ENCODE results near the gene MCM5. TPM values are rescaled to one million over a fixed set of nuclear protein-coding genes. Genes with fewer than 3 reads are reported as not detected.
"Not testable (repeated sequence)": the region's sequence is repeated elsewhere in the genome, so short reads cannot be mapped to it uniquely, and the experiment has no call there.

Gene MCM5
- polyA plus RNA-seq, 1 donor = 26.2 TPM

- DNase-seq (ENCODE audit: low read depth) = no peak
Observed at GRCh38 chr22:35452351-35452781, 52.4 kb downstream of the MCM5 start.

GRCh38 chr22:35452810-35453743, 53.1 kb downstream of the MCM5 start:
- no peak for DNase-seq (ENCODE audit: low read depth)

- DNase-seq (ENCODE audit: low read depth) = no peak
Observed at GRCh38 chr22:35454416-35455054, 54.6 kb downstream of the MCM5 start.

GRCh38 chr22:35455529-35455928, 55.6 kb downstream of the MCM5 start:
- no peak for DNase-seq (ENCODE audit: low read depth)

- DNase-seq (ENCODE audit: low read depth) = no peak
Observed at GRCh38 chr22:35456757-35457156, 56.8 kb downstream of the MCM5 start.

- DNase-seq (ENCODE audit: low read depth) = no peak
Observed at GRCh38 chr22:35457729-35458546, 58.0 kb downstream of the MCM5 start.

- DNase-seq (ENCODE audit: low read depth) = no peak
Observed at GRCh38 chr22:35458547-35459422, 58.8 kb downstream of the MCM5 start.

- no peak for DNase-seq (ENCODE audit: low read depth)
Observed at GRCh38 chr22:35459423-35459894, 59.5 kb downstream of the MCM5 start.

- DNase-seq (ENCODE audit: low read depth) = not testable (repeated sequence)
Observed at GRCh38 chr22:35459976-35460375, 60.0 kb downstream of the MCM5 start.

- no peak for DNase-seq (ENCODE audit: low read depth)
Observed at GRCh38 chr22:35460688-35461087, 60.7 kb downstream of the MCM5 start.

GRCh38 chr22:35462498-35463230, 62.7 kb downstream of the MCM5 start:
- no peak for DNase-seq (ENCODE audit: low read depth)

GRCh38 chr22:35463231-35463933, 63.4 kb downstream of the MCM5 start:
- no peak for DNase-seq (ENCODE audit: low read depth)

- DNase-seq (ENCODE audit: low read depth) = no peak
Observed at GRCh38 chr22:35464399-35464798, 64.5 kb downstream of the MCM5 start.

- no peak for DNase-seq (ENCODE audit: low read depth)
Observed at GRCh38 chr22:35465109-35465701, 65.3 kb downstream of the MCM5 start.

GRCh38 chr22:35467681-35468434, 67.9 kb downstream of the MCM5 start:
- no peak for DNase-seq (ENCODE audit: low read depth)

GRCh38 chr22:35470903-35471321, 71.0 kb downstream of the MCM5 start:
- DNase-seq (ENCODE audit: low read depth) = no peak

- DNase-seq (ENCODE audit: low read depth) = not testable (repeated sequence)
Observed at GRCh38 chr22:35471566-35471965, 71.6 kb downstream of the MCM5 start.

GRCh38 chr22:35472488-35472887, 72.5 kb downstream of the MCM5 start:
- no peak for DNase-seq (ENCODE audit: low read depth)
